Esophagus muscularis mucosa (tissue), 4 donors: ENCODE measurements around the gene FOXF1.
A peak's percentile ranks its signal among the peaks of the same experiment; 100 is the strongest.

Experiments used
- CTCF ChIP-seq, 3 experiments: fragments of 200-600 bp in 2 of 3; fragments of 450-650 bp in 1 of 3; sonication (generic) in 2 of 3; IDR thresholded peaks; one replicate each; pipeline ENCODE4 v1.5.1; 2017 to 2019; ENCODE audit warnings: antibody characterized with exemption in 3 of 3, mild to moderate bottlenecking in 2 of 3, moderate library complexity in 1 of 3
- EP300 ChIP-seq: sonication (generic); formaldehyde crosslinking; IDR thresholded peaks from one replicate; pipeline ENCODE4 v1.6.1; 2017; ENCODE audit warnings: antibody characterized with exemption
- POLR2A ChIP-seq: fragments of 450-650 bp; IDR thresholded peaks from one replicate; pipeline ENCODE4 v1.6.1; 2017; ENCODE audit warnings: antibody characterized with exemption, moderate library complexity, mild to moderate bottlenecking, low read depth

GRCh38 chr16:86508947-86509758 is 1.2 kb upstream of the FOXF1 start:
- TF ChIP-seq EP300 (no peak), CTCF (IDR thresholded peaks at IDR 0.05) (no peak), POLR2A (peak; percentile 23)
